IMR-90 (cell line): Measurements from ENCODE around the gene HIRA.

Experiments used
- CTCF ChIP-seq: conservative IDR thresholded peaks from 2 replicates; pipeline ENCODE4 v1.5.1; 2012; ENCODE audit warnings: mild to moderate bottlenecking, low read depth, low read length, improper control_type of control experiment
- MXI1 ChIP-seq: IDR thresholded peaks from 2 replicates; pipeline ENCODE4 v1.6.1; 2012; ENCODE audit warnings: low read depth, mild to moderate bottlenecking, low read length, moderate library complexity, borderline replicate concordance
- POLR2A ChIP-seq: IDR thresholded peaks from 2 replicates; pipeline ENCODE4 v1.6.1; 2012; ENCODE audit warnings: mild to moderate bottlenecking, low read depth, low read length
- RAD21 ChIP-seq: IDR thresholded peaks from 2 replicates; pipeline ENCODE4 v1.6.1; 2012; ENCODE audit warnings: low read length, improper control_type of control experiment
- TF ChIP-seq, protein P1 (sequence below): fragments of 150-350 bp; IDR thresholded peaks from 2 replicates; pipeline ENCODE4 v1.6.1; 2017; ENCODE audit warnings: mild to moderate bottlenecking, antibody characterized with exemption, low read length, low read depth

DNA sequence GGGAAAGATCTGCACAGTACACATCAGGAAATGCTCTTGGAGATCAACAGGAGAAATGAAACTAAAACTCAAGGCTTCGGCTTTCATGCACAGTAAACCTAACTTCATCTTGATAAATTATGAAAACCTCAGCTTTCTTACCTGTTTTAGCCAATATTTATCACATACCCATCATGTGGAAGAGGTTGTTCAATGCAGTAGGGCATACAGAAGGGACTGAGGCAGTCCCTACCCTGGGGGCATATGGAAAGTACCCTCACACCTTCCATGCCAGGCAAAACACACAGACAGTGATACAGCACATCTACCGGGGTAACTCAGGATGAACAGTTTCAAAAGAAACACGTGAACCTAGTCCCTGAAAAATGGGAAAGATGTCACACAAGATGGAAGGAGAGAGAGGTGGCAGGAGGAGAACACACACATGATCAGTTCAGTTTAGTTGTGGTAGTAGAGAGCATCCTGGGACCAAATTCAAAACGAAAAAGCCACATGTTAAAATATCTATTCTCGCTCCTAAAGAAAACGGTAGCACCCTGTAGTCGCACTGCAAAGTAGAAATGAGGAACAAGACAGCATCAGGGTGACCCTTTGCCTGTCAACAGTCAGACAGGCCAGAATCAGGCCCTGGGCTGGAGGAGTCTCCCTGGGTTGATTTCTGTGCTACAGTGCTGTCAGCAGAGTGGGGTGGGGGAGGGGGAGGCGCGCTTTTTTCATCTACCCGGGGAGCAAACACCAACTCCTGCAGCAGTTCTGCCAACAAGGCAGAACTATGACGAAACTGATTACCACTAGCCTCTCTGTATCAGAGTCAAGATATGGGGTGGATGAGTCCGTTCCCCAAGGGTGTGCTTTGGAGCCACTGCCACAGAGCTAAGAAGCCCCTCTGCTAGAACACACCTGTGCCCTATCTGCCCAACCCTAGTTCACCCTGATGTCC, 1.3 kb downstream of the HIRA start:
- TF ChIP-seq, protein P1, sequence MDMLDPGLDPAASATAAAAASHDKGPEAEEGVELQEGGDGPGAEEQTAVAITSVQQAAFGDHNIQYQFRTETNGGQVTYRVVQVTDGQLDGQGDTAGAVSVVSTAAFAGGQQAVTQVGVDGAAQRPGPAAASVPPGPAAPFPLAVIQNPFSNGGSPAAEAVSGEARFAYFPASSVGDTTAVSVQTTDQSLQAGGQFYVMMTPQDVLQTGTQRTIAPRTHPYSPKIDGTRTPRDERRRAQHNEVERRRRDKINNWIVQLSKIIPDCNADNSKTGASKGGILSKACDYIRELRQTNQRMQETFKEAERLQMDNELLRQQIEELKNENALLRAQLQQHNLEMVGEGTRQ, result no peak
- TF ChIP-seq POLR2A, result no peak; the same call in 1 of the 2 replicates
- TF ChIP-seq MXI1, result no peak; the same call in 1 of the 2 replicates
- no peak for TF ChIP-seq CTCF
- TF ChIP-seq RAD21, result no peak
